Hindlimb muscle (tissue), 1 donor: ENCODE data around the gene COL8A2. TPM values are rescaled to one million over a fixed set of nuclear protein-coding genes. Genes with fewer than 3 reads are reported as not detected.

Experiments
- polyA plus RNA-seq: library from polyadenylated mRNA; unstranded; fragments of 120-200 nt; gene quantifications from one replicate; pipeline ENCODE4 v1.2.1, GENCODE V29; 2013; ENCODE audit not compliant: insufficient read length

The COL8A2 gene
- polyA plus RNA-seq, 1 donor = 6.9 TPM

Other genes with a start within 250 kb of the COL8A2 start
- 9.4 TPM for gene AGO1, start 242.0 kb downstream of the COL8A2 start, polyA plus RNA-seq
- gene AGO3, start 194.1 kb downstream of the COL8A2 start, polyA plus RNA-seq = 12.3 TPM
- gene TEKT2, start 41.1 kb downstream of the COL8A2 start, polyA plus RNA-seq = 0.44 TPM
- gene ADPRS, start 36.3 kb downstream of the COL8A2 start, polyA plus RNA-seq = 28.4 TPM
- gene TRAPPC3, start 24.3 kb upstream of the COL8A2 start, polyA plus RNA-seq = 30.3 TPM
- gene MAP7D1, start 30.9 kb upstream of the COL8A2 start, polyA plus RNA-seq = 161 TPM
- gene THRAP3, start 99.2 kb upstream of the COL8A2 start, polyA plus RNA-seq = 99.8 TPM
- 3.4 TPM for gene SH3D21, start 181.1 kb upstream of the COL8A2 start, polyA plus RNA-seq
- 34.8 TPM for gene EVA1B, start 198.4 kb upstream of the COL8A2 start, polyA plus RNA-seq